B cell (primary cell): Measurements from ENCODE around the gene WIPI1. TPM values are rescaled to one million over a fixed set of nuclear protein-coding genes. Genes with fewer than 3 reads are reported as not detected.

Experiments used
- ATAC-seq: fragments of 200-7000 bp; cut with Tn5 transposase; one replicate; pipeline ENCODE4 v1.10.0; 2021; ENCODE audit warnings: low read depth, mild to moderate bottlenecking, moderate number of reproducible peaks, moderate library complexity
- CTCF ChIA-PET: fragments of 350-600 bp; sonication (Branson Sonifier 250); formaldehyde crosslinking; loops from one replicate; lab custom pipeline; 2021; ENCODE audit warnings: antibody characterized with exemption, inconsistent platforms; lab: Charles Lee
- POLR2A ChIA-PET: fragments of 350-600 bp; sonication (Branson Sonifier 250); formaldehyde crosslinking; loops from one replicate; lab custom pipeline; 2021; ENCODE audit warnings: antibody characterized with exemption; lab: Charles Lee
- DNase-seq: peaks from one replicate; pipeline ENCODE4 v3.0.0; 2013
- H2AFZ ChIP-seq: 2 replicates; pipeline ENCODE4 v1.6.1; 2012; ENCODE audit warnings: mild to moderate bottlenecking, low read depth, low read length; ENCODE audit not compliant: insufficient read depth, poor library complexity, severe bottlenecking
- H3K27ac ChIP-seq, 2 donors: 1 replicate in 1 of 2; 2 replicates in 1 of 2; pipeline ENCODE4 v1.5.1; 2012 to 2013; ENCODE audit warnings: low read length in 2 of 2, mild to moderate bottlenecking in 2 of 2, moderate library complexity in 1 of 2
- H3K27me3 ChIP-seq, 4 experiments: fragments of 200-600 bp in 1 of 4; sonication (generic) in 1 of 4; replicated peaks in 1 of 4; 1 replicate in 2 of 4; 2 replicates in 2 of 4; pipeline versions ENCODE4 v1.6.1 to v1.7.0; 2013 to 2016; ENCODE audit warnings: low read length in 3 of 4, mild to moderate bottlenecking in 2 of 4, mixed read lengths in 1 of 4, moderate library complexity in 1 of 4; ENCODE audit not compliant: insufficient read depth in 4 of 4, control insufficient read depth in 3 of 4; ENCODE audit errors: control extremely low read depth in 1 of 4
- H3K36me3 ChIP-seq, 2 experiments: replicated peaks in 1 of 2; 1 replicate in 1 of 2; 2 replicates in 1 of 2; pipeline versions ENCODE4 v1.6.1 to v1.7.1; 2013; ENCODE audit warnings: low read length in 1 of 2; ENCODE audit not compliant: insufficient read depth in 2 of 2, control insufficient read depth in 1 of 2; ENCODE audit errors: control extremely low read depth in 1 of 2, extremely low read depth in 1 of 2
- H3K4me1 ChIP-seq, 2 donors: fragments of 200-600 bp in 1 of 2; sonication (generic) in 1 of 2; 1 replicate in 1 of 2; 2 replicates in 1 of 2; pipeline versions ENCODE4 v1.5.1 to v1.6.1; 2013 to 2017; ENCODE audit warnings: low read length in 2 of 2; ENCODE audit not compliant: control insufficient read depth in 2 of 2, insufficient read depth in 2 of 2
- H3K4me2 ChIP-seq: replicated peaks from 2 replicates; pipeline ENCODE3; 2012; ENCODE audit warnings: mild to moderate bottlenecking, low read depth, low read length; ENCODE audit not compliant: poor library complexity, severe bottlenecking
- H3K4me3 ChIP-seq, 5 experiments: fragments of 200-600 bp in 1 of 5; sonication (generic) in 1 of 5; 1 replicate in 3 of 5; 2 replicates in 2 of 5; pipeline versions ENCODE4 v1.5.1 to v1.7.0; 2011 to 2016; ENCODE audit warnings: low read length in 4 of 5, mild to moderate bottlenecking in 4 of 5, low read depth in 2 of 5, control low read depth in 1 of 5, moderate library complexity in 1 of 5; ENCODE audit not compliant: insufficient read depth in 1 of 5; ENCODE audit errors: control extremely low read depth in 1 of 5, extremely low read depth in 1 of 5
- H3K79me2 ChIP-seq: fragments of 200-600 bp; sonication (generic); one replicate; pipeline ENCODE4 v1.6.0; 2016; ENCODE audit warnings: low read length; ENCODE audit not compliant: control insufficient read depth, insufficient read depth
- H3K9ac ChIP-seq: fragments of 200-600 bp; sonication (generic); 2 replicates; pipeline ENCODE4 v1.6.1; 2017; ENCODE audit warnings: mild to moderate bottlenecking, low read length, moderate library complexity
- H3K9me3 ChIP-seq, 3 donors: one replicate each; pipeline versions ENCODE4 v1.6.1 to v1.7.1; 2013; ENCODE audit warnings: low read length in 2 of 3; ENCODE audit not compliant: control insufficient read depth in 2 of 3, insufficient read depth in 1 of 3; ENCODE audit errors: control extremely low read depth in 1 of 3
- H4K20me1 ChIP-seq: 2 replicates; pipeline ENCODE4 v1.6.0; 2012; ENCODE audit warnings: mild to moderate bottlenecking, low read length; ENCODE audit not compliant: insufficient read depth, control insufficient read depth, poor library complexity, severe bottlenecking
- H3K27ac Mint-ChIP-seq: one replicate; pipeline ENCODE4 v1.8.0; 2021; ENCODE audit warnings: mixed read lengths
- H3K27me3 Mint-ChIP-seq: one replicate; pipeline ENCODE4 v1.8.0; 2021; ENCODE audit warnings: mixed read lengths
- H3K4me1 Mint-ChIP-seq: one replicate; pipeline ENCODE4 v1.8.0; 2021; ENCODE audit warnings: mixed read lengths
- H3K4me3 Mint-ChIP-seq: one replicate; pipeline ENCODE4 v1.8.0; 2021; ENCODE audit warnings: mixed read lengths
- H3K9me3 Mint-ChIP-seq: one replicate; pipeline ENCODE4 v1.8.0; 2022; ENCODE audit warnings: mixed read lengths; ENCODE audit not compliant: insufficient read depth
- EZH2 ChIP-seq: IDR thresholded peaks from 2 replicates; pipeline ENCODE4 v1.6.1; 2012; ENCODE audit warnings: borderline replicate concordance, low read depth, mild to moderate bottlenecking, moderate library complexity, low read length; ENCODE audit not compliant: insufficient read depth, poor library complexity, severe bottlenecking
- WGBS: methylation state at CpG from one replicate; pipeline ENCODE4 v1.1.5; 2013; ENCODE audit warnings: missing lambda C conversion rate; ENCODE audit not compliant: insufficient coverage; 5-methylcytosine and 5-hydroxymethylcytosine counted together
- intact Hi-C: fragments of 100-400 bp; cut with micrococcal nuclease; formaldehyde crosslinking; loops from one replicate; pipeline ENCODE4 v1.10.0; 2022
- polyA plus RNA-seq: library from polyadenylated mRNA; depleted of rRNA; stranded (reverse); fragments of >200 nt; gene quantifications from 2 replicates; pipeline ENCODE4 v1.2.3, GENCODE V29; 2012
- total RNA-seq, 2 donors: library from RNA; stranded (reverse); fragments of 120-200 nt in 1 of 2; gene quantifications; 1 replicate in 1 of 2; 2 replicates in 1 of 2; pipeline versions ENCODE4 v1.2.3 to v1.2.4, GENCODE V29; 2013 to 2022
- TF ChIP-seq, protein P1 (sequence below): fragments of 200-600 bp; IDR thresholded peaks from one replicate; pipeline ENCODE4 v1.8.0; 2022; ENCODE audit warnings: antibody characterized with exemption, mild to moderate bottlenecking

WIPI1 gene
- total and polyA plus RNA-seq, 2 donors (not counting 1 experiment from before 2014, with no cell fraction given), result 6.0 to 14.7 TPM

- no peak for DNase-seq
- Histone ChIP-seq H2AFZ (no peak overlapping the region), H3K79me2 (no peaks in the 10 kb centered on the region), H3K9ac (no peak overlapping the region), H3K27ac (no peak overlapping the region), H3K27me3 (no peaks in the 10 kb centered on the region), H3K9me3 (no peaks in the 10 kb centered on the region), H3K4me3 (no peak overlapping the region), H3K36me3 (no peaks in the 10 kb centered on the region), H3K4me1 (no peaks in the 10 kb centered on the region), H3K4me2 (no peak overlapping the region), H4K20me1 (no peaks in the 10 kb centered on the region)
- no peak for ATAC-seq
- POLR2A ChIA-PET, result no interaction called here
- Mint-ChIP-seq H3K27ac (no peak overlapping the region), H3K9me3 (no peaks in the 10 kb centered on the region), H3K4me3 (no peak overlapping the region), H3K4me1 (no peaks in the 10 kb centered on the region), H3K27me3 (peaks cover 9% of the 10 kb centered on the region)
- intact Hi-C loops, result no loop called here
- 100% methylated on average over 1 of the region's 6 CpGs for WGBS
- CTCF ChIA-PET, result interaction anchor here (0.5 to 2.4 kb wide), 4 partner anchors 9 to 95 kb away, joined by 3 to 9 read pairs (median 4); no protein-coding TSS in a partner anchor
- TF ChIP-seq, protein P1, sequence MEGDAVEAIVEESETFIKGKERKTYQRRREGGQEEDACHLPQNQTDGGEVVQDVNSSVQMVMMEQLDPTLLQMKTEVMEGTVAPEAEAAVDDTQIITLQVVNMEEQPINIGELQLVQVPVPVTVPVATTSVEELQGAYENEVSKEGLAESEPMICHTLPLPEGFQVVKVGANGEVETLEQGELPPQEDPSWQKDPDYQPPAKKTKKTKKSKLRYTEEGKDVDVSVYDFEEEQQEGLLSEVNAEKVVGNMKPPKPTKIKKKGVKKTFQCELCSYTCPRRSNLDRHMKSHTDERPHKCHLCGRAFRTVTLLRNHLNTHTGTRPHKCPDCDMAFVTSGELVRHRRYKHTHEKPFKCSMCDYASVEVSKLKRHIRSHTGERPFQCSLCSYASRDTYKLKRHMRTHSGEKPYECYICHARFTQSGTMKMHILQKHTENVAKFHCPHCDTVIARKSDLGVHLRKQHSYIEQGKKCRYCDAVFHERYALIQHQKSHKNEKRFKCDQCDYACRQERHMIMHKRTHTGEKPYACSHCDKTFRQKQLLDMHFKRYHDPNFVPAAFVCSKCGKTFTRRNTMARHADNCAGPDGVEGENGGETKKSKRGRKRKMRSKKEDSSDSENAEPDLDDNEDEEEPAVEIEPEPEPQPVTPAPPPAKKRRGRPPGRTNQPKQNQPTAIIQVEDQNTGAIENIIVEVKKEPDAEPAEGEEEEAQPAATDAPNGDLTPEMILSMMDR, result no peak
- no peak for TF ChIP-seq EZH2
These were observed 69.7 kb downstream of the WIPI1 start for GRCh38 chr17:68387435-68388218.
